ENCODE measurements around the gene NUDT3. TPM values are rescaled to one million over a fixed set of nuclear protein-coding genes. Genes with fewer than 3 reads are reported as not detected.

NUDT3 gene
- total RNA-seq, 2 donors from 2014 or later: 28.9 to 30.8 TPM

GRCh38 chr6:34288581-34288980, 103.9 kb downstream of the NUDT3 start:
- Histone ChIP-seq H3K27me3 (replicated peaks; ENCODE audit: insufficient read depth) (no peaks in the 10 kb centered on the region), H3K4me1 (replicated peaks) (no peaks in the 10 kb centered on the region), H3K36me3 (peaks cover 0 to under 1% of the 10 kb centered on the region in 2 donors), H3K4me3 (no peak overlapping the region), H3K9me3 (no peaks in the 10 kb centered on the region), H3K27ac (no peak overlapping the region)
- no peak for DNase-seq (ENCODE audit: low spot score)
- TF ChIP-seq POLR2A (IDR thresholded peaks at IDR 0.05) (no peak), POLR2AphosphoS5 (IDR thresholded peaks at IDR 0.05) (no peak)
- TF ChIP-seq, protein P1, sequence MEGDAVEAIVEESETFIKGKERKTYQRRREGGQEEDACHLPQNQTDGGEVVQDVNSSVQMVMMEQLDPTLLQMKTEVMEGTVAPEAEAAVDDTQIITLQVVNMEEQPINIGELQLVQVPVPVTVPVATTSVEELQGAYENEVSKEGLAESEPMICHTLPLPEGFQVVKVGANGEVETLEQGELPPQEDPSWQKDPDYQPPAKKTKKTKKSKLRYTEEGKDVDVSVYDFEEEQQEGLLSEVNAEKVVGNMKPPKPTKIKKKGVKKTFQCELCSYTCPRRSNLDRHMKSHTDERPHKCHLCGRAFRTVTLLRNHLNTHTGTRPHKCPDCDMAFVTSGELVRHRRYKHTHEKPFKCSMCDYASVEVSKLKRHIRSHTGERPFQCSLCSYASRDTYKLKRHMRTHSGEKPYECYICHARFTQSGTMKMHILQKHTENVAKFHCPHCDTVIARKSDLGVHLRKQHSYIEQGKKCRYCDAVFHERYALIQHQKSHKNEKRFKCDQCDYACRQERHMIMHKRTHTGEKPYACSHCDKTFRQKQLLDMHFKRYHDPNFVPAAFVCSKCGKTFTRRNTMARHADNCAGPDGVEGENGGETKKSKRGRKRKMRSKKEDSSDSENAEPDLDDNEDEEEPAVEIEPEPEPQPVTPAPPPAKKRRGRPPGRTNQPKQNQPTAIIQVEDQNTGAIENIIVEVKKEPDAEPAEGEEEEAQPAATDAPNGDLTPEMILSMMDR (IDR thresholded peaks at IDR 0.05): no peak
- WGBS: 59% methylated on average over 5 of the region's 5 CpGs
- intact Hi-C loops (cut with DNase I): no loop called here

GRCh38 chr6:34285448-34286164, 106.9 kb downstream of the NUDT3 start:
- no peaks in the 10 kb centered on the region for H3K9me3 ChIP-seq
- WGBS: 74% methylated on average over 4 of the region's 4 CpGs
- intact Hi-C loops (cut with DNase I): no loop called here
- H3K4me3 ChIP-seq: no peak overlapping the region
- DNase-seq (ENCODE audit: low spot score): no peak
- TF ChIP-seq, protein P1 (IDR thresholded peaks at IDR 0.05): no peak
- TF ChIP-seq POLR2A (IDR thresholded peaks at IDR 0.05) (no peak), POLR2AphosphoS5 (IDR thresholded peaks at IDR 0.05) (no peak)
- H3K27ac ChIP-seq: no peak overlapping the region
- no peaks in the 10 kb centered on the region for H3K4me1 ChIP-seq (replicated peaks)
- no peaks in the 10 kb centered on the region for H3K36me3 ChIP-seq
- H3K27me3 ChIP-seq (replicated peaks; ENCODE audit: insufficient read depth): no peaks in the 10 kb centered on the region

DNA sequence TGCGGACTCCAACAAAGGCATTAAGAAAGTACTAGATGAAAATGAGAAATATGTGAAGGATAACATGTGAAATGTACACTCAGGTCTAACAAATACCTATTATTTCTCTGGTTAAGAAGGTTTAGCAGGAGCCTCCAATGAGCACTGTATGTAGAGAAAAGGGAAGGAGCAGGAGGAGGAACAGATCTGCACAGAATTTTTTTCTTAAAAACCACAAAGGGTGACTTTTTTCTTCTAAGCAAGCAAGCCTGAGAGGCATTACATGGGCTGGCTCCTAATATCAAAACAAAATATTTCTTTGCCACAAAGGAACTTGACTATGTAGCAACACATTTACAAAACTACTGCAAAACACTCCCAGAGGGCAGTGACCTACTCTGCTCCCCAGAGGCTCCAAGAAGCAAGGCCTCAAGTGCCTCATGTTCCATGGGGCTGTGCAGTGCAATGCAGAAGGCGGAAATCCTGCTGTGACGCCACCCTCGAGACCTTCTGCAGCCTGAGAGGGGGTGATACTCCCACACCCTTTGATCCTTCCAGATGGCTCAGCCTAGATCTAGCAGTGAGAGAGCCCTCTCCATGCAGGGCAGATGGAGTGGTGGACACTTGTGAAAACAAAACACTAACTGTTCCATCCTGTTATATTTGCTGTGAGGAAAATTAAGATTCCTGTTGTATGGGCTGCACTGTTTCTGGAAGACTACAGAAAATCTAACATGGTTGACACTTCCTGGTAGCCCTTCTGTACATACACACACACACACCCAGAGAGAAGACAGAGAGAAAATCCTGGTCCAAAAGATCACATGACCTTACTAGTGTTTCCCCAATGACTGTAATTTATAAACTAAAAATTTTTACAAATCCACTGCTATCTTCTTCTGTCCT, 107.7 kb downstream of the NUDT3 start:
- Histone ChIP-seq H3K9me3 (no peaks in the 10 kb centered on the region), H3K4me1 (replicated peaks) (no peaks in the 10 kb centered on the region), H3K36me3 (no peaks in the 10 kb centered on the region), H3K27ac (no peak overlapping the region), H3K27me3 (replicated peaks; ENCODE audit: insufficient read depth) (no peaks in the 10 kb centered on the region), H3K4me3 (no peak overlapping the region)
- WGBS: 94% methylated on average over 4 of the region's 4 CpGs
- DNase-seq (ENCODE audit: low spot score): no peak
- intact Hi-C loops (cut with DNase I): no loop called here
- TF ChIP-seq POLR2A (IDR thresholded peaks at IDR 0.05) (no peak), POLR2AphosphoS5 (IDR thresholded peaks at IDR 0.05) (no peak)
- TF ChIP-seq, protein P1 (IDR thresholded peaks at IDR 0.05): no peak

GRCh38 chr6:34281702-34282334, 110.7 kb downstream of the NUDT3 start:
- Histone ChIP-seq H3K4me1 (replicated peaks) (no peaks in the 10 kb centered on the region), H3K27ac (no peak overlapping the region), H3K27me3 (replicated peaks; ENCODE audit: insufficient read depth) (no peaks in the 10 kb centered on the region), H3K9me3 (no peaks in the 10 kb centered on the region), H3K36me3 (no peaks in the 10 kb centered on the region), H3K4me3 (no peak overlapping the region)
- 81% methylated on average over 6 of the region's 6 CpGs for WGBS
- no peak for DNase-seq (ENCODE audit: low spot score)
- TF ChIP-seq POLR2A (IDR thresholded peaks at IDR 0.05) (no peak), POLR2AphosphoS5 (IDR thresholded peaks at IDR 0.05) (no peak)
- TF ChIP-seq, protein P1 (IDR thresholded peaks at IDR 0.05): no peak
- intact Hi-C loops (cut with DNase I): no loop called here
